ENCODE results near the gene ALK.
"Not testable (repeated sequence)": the region's sequence is repeated elsewhere in the genome, so short reads cannot be mapped to it uniquely, and the experiment has no call there.

ALK gene

DNA sequence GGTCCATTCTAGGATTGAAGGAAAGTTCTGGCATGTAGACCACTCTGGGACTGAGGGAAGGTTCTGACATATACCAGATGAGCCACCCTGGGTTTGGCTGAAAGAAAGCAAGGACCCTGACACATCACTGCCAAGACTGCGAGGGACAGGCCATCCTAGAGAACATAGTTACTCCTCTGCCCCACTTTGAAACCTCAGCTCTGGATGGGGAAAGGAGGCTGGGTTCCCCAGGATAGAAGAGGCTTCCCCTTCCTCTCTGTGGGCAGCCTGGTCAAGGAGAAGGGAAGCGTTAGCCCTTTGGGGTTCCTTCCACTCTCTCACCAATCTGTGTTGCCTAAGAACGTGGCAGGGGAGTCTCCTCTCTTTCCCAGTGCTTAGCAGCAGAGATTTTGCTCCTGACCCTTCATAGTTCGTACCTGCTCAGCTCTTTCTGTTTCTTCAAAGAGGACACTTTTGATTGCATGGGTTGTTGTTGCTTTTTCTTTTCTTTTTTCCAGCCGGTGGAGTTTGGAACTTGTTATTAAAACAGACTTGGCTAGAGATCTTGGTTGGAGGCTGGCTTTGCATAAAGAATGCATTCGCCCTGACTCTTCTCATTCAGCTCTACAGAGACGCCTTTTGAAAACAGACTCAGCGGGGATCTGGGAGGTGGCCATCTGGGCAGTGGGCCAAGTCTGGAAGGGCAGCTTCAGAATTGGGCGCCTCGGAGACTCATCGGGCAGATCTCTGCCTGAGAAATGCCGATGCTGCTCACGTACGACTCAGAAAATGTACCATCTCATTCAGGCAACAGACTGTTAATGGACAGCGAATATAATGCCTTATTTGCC is 640.1 kb downstream of the ALK start:
- DNase-seq (ENCODE audit: low read depth in 3 of 3), result no peak

DNA sequence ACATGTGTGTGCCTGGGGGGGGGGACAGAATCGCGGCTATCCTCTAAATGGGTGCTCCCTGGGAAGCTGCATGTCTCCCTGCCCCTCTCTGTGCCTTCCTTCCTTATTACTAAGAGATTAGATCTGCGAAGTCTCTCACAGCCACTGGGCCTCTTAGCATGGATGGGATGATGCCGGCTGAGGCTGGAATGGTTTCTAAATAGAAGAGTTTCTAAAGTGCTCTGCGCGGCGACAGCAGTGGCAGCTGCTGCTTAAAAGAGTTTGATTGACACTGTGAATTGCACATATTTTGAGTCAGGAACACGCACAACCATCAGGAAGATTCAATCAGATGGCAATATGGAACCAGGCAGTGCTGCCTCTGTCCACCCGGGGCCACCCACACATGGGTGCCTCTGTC is 642.4 kb downstream of the ALK start:
- DNase-seq (ENCODE audit: low read depth in 3 of 3), result no peak

- no peak for DNase-seq (ENCODE audit: low read depth in 3 of 3)
Measured at GRCh38 chr2:29276151-29276550, 645.2 kb downstream of the ALK start.

GRCh38 chr2:29275186-29275585 is 646.2 kb downstream of the ALK start:
- DNase-seq (ENCODE audit: low read depth in 3 of 3), result no peak

DNA sequence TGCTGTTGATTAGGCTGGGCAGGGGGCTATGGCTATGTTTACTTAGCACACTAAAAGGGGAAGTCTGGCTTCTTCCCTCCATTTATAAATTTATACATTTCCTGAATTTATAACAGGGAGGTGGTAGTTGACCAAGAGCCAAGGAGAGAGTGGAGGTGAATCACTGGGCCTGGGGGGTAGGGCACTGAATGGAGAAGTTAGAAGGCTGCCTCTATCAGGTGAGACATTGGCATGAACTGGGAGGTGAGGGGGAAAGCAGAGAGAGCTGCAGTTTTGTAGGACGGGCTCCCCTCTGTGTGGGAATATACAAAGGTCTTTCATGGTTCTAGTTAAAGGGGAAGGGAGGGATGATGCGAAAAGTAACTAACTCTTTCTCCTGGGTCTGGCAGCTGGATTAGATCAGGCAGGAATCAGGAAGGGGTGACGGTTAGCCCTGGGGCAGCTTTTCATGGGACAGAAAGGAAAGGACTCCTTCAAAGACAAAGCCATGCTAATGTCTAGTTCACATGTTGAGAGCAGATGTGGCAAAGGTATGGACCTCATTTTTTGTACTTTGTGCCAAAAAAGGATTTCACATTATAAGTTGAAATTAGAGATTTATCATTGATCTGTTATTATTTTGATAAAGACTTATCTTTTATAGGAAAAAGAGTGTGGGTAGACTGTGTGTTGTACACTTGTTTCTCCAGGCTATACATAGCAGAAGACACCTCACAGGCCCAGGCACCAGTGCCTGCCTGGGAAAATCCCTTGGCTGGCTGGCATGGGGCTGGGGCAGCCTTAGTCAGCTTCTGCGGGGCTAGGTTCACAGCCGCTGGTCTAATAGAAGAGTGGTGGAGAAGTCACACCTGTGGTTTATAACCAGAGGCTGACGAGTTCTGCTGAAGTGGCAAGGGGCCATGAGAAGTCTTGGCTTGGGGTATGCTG is 647.4 kb downstream of the ALK start:
- no peak for DNase-seq (ENCODE audit: low read depth in 3 of 3)

DNA sequence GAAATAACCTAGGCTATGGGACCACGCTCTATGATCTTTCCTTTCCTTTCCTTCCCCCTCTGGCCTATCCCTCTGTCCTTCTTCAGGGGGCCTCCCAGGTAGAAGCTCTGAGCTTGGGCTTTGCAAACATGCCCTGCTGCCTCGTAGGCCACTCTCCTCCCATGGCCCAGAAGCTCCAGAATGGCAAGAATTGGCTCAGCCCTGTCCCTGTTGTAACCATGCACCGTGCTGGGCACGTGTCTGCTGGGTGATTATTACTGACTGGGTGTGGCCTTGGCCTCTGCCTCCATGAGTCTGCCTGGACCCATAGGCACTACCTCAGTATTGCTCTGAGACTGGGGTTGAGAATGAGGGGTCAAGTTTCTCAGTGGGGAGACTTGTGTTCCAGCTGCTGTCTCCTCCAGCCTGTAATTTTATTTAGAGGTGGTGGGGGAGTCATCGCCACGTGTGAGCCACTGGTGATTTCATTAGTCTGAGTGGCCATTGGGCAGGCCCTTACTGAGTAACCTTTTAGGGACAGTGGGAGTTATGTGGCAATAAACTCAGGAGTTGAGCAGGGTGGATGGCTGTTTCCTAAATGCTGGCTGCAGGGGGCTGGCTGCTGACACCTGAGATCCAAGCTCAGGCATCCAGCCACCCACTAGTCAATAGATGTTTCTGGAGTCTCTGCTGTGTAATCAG is 648.2 kb downstream of the ALK start:
- DNase-seq (ENCODE audit: low read depth in 3 of 3), result no peak

DNA sequence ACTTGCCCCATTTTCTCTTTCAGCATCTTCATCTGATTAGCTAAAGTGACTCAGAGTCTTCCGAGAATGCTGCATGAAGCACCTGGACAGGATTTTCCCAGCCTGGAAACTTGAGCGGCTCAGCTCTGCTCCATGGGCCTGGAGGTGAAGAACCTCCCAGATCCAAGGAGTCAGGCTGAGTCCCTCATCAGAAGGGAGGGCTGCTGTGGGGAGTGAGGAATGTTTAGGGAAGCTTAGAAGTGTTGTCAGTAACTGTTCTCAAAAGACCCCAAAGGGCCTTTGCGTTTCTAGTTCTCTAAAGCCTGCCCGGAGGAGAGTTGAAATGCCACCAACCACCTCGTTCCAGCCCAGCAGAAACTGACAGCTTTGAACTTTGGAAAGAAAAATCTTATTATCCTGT is 649.1 kb downstream of the ALK start:
- DNase-seq (ENCODE audit: low read depth in 3 of 3), result no peak

GRCh38 chr2:29270701-29271121 is 650.7 kb downstream of the ALK start:
- no peak for DNase-seq (ENCODE audit: low read depth in 3 of 3)

DNA sequence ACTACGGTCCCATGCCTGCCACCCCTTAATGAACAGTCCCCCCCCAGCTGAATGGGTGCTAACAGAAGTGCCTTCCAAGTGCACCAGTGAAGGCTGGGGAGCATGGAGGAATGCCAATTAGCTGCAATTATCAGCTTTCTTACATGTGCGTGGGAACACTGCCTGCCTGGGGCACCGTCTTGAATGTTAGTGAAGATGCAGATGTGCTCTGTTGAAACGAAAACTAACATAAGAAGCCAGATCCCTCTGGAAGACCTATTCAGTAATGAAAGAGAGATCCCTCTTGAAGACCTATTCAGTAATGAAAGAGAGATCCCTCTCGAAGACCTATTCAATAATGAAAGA is 651.6 kb downstream of the ALK start:
- no peak for DNase-seq (ENCODE audit: low read depth in 3 of 3)

DNA sequence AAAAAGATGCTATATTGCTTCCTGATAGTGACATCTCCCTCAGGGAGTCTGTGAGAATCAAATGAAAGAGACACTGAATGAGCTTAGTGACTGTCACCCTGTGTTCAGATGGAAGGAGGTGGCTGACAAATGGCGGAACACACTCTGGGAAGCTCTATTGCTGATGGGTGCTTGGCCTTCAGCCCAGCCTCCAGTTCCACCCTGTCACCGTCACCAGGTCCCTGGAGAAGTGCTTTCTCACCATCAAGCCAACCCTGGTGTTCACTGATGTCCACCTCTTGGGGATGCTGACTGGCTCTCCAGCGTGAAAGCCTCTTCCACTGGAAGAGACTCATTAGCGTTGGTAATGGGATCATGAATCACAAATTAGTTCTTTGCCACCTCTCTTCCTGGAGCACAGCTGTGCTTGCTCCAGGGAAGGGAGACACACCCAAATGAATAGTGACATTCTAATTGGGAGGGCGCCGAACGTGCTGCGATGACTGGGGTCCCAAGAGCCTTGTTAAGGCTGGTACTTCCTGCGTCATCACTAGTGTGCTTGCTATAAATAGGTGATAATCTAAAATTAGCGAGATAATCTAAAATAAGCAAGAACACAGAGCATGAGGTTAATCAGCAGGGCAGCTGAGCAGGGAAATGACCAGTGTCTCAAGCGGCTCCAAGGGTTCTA is 652.2 kb downstream of the ALK start:
- DNase-seq (ENCODE audit: low read depth in 3 of 3), result no peak

GRCh38 chr2:29267720-29268119 is 653.7 kb downstream of the ALK start:
- no peak for DNase-seq (ENCODE audit: low read depth in 3 of 3)

- no peak for DNase-seq (ENCODE audit: low read depth in 3 of 3)
Measured at GRCh38 chr2:29263886-29264285, 657.5 kb downstream of the ALK start.

GRCh38 chr2:29262681-29263260 is 658.6 kb downstream of the ALK start:
- no peak for DNase-seq (ENCODE audit: low read depth in 3 of 3)

GRCh38 chr2:29261003-29261402 is 660.4 kb downstream of the ALK start:
- DNase-seq (ENCODE audit: low read depth in 3 of 3), result no peak

- DNase-seq (ENCODE audit: low read depth in 3 of 3), result no peak
Measured at GRCh38 chr2:29260142-29260772, 661.1 kb downstream of the ALK start.

GRCh38 chr2:29259221-29259620 is 662.2 kb downstream of the ALK start:
- DNase-seq (ENCODE audit: low read depth in 3 of 3), result no peak

DNA sequence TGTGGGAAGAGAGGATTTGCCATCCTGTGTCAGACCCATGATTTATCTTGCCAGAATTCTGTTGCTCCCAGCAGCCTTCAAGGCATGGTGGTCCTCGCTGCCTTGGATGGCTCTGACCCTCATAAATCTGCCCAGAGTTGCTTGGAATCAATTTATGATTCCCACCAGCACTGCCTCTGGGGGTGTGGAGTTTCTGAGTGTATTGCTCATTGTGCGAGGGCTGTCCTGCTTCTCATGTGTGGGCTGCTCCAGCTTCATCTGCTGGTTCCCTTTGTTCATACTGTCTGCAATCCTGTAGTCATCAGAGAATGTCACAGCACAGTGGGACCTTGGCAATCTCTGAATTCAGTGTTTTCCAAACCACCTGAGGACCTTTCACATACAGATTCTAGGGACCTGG is 666.4 kb downstream of the ALK start:
- no peak for DNase-seq (ENCODE audit: low read depth in 3 of 3)

DNA sequence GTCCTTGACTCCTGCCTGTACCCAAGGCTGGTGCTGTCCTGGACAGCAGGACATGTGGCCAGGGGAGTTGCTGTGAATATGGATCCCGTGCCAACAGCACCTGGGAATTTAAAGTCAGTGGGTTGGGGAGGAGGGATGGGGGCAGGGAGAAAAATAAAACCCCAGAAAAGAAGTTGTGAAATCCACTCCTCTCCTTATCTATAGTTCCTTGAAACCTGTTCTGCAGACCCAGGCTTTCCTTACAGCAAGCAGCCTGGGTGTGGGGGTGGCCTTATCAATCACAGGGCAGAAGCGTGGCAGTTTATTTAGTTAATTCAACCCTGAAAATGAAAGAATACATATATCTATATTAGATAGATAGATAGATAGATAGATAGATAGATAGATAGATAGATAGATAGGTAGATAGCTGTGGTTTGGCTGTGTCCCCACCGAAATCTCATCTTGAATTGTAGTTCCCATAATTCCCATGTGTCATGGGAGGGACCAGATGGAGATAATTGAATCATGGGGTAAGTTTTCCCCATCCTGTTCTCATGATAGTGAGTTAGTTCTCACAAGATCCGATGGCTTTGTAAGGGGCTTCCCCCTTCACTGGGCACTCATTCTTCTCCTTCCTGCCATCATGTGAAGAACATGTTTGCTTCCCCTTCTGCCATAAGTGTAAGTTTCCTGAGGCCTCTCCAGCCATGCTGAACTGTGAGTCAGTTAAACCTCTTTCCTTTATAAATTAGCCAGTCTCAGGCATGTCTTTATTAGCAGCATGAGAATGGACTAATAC is 667.7 kb downstream of the ALK start:
- not testable (repeated sequence) for DNase-seq (ENCODE audit: low read depth in 3 of 3)

GRCh38 chr2:29253026-29253425 is 668.4 kb downstream of the ALK start:
- no peak for DNase-seq (ENCODE audit: low read depth in 3 of 3)

- DNase-seq (ENCODE audit: low read depth in 3 of 3), result no peak
Measured at GRCh38 chr2:29251406-29251805, 670.0 kb downstream of the ALK start.

Measured in stimulated activated CD4-positive, alpha-beta T cell treated with anti-CD3 and anti-CD28 coated beads, TNF-alpha, amount 100 ng/mL, for 4 hours (primary cell).